ENCODE results near the gene PRSS1.
"Not testable (repeated sequence)": the region's sequence is repeated elsewhere in the genome, so short reads cannot be mapped to it uniquely, and the experiment has no call there.

The PRSS1 gene

DNA sequence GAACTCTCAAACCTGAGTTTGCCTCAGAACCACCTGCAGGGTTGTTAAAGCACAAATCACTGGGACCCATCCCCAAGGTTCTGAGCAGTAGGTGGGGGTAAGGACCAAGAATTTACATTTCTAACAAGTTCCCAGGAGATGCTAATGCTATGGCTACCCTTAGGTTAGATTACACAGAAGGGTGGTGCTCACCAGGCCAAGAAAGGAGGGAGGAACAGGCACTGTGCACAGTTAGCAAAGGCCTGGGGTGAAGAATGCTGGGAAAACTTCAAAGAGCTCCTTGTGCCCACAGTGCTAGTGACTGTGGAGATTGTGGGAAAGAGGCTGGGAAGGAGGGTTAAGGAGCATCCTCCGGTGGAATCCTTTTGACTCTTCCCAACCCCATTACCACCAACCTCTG lies 12.8 kb downstream of the PRSS1 start:
- H3K9me3 ChIP-seq (ENCODE audit: insufficient read depth, low read length) = no peaks in the 10 kb centered on the region
- no peak overlapping the region for H3K9ac ChIP-seq (ENCODE audit: low read length)
- no peaks in the 10 kb centered on the region for H4K20me1 ChIP-seq (ENCODE audit: low read depth, low read length)
- H3K4me3 ChIP-seq (ENCODE audit: insufficient read depth, low read length, poor library complexity, severe bottlenecking) = no peak overlapping the region
- H3K4me2 ChIP-seq (ENCODE audit: low read depth, low read length, poor library complexity, severe bottlenecking) = no peak overlapping the region
- TF ChIP-seq EZH2phosphoT487 (conservative IDR thresholded peaks at IDR 0.05; ENCODE audit: low read length) = no peak
- TF ChIP-seq, protein P1, sequence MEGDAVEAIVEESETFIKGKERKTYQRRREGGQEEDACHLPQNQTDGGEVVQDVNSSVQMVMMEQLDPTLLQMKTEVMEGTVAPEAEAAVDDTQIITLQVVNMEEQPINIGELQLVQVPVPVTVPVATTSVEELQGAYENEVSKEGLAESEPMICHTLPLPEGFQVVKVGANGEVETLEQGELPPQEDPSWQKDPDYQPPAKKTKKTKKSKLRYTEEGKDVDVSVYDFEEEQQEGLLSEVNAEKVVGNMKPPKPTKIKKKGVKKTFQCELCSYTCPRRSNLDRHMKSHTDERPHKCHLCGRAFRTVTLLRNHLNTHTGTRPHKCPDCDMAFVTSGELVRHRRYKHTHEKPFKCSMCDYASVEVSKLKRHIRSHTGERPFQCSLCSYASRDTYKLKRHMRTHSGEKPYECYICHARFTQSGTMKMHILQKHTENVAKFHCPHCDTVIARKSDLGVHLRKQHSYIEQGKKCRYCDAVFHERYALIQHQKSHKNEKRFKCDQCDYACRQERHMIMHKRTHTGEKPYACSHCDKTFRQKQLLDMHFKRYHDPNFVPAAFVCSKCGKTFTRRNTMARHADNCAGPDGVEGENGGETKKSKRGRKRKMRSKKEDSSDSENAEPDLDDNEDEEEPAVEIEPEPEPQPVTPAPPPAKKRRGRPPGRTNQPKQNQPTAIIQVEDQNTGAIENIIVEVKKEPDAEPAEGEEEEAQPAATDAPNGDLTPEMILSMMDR (IDR thresholded peaks at IDR 0.05; ENCODE audit: insufficient read depth, low read length, poor library complexity, severe bottlenecking) = no peak
- H3K27ac ChIP-seq (ENCODE audit: low read depth, low read length) = no peak overlapping the region
- no peaks in the 10 kb centered on the region for H3K79me2 ChIP-seq (ENCODE audit: insufficient read depth, low read length)
- no peaks in the 10 kb centered on the region for H3K36me3 ChIP-seq (ENCODE audit: low read length)
- H2AFZ ChIP-seq (ENCODE audit: low read depth, low read length, severe bottlenecking) = no peak overlapping the region
- no peaks in the 10 kb centered on the region for H3F3A ChIP-seq (ENCODE audit: insufficient read depth)
- H3K27me3 ChIP-seq (ENCODE audit: low read length) = no peaks in the 10 kb centered on the region
- H3K9me2 ChIP-seq (replicated peaks; ENCODE audit: insufficient read depth, low read length) = no peaks in the 10 kb centered on the region

DNA sequence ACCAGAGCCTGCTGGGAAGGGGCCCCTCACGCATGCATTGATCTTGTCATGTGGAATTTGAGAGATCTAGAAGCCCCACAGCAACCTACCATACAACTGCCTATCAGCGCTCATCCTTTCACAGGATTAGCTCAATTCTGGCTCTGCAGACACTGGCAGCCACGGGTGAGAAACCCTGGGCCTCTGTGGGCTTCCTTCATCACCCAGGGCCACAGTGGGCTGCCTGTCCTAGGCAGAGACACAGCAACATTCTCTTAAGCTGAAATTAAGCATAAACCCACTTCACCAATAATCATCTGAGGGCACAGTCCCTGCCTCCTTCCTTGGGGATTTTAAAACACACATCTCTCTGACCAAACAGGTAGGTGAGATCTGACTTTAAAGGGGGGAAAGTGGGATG lies 18.2 kb downstream of the PRSS1 start:
- Histone ChIP-seq H3K4me3 (ENCODE audit: insufficient read depth, low read length, poor library complexity, severe bottlenecking) (no peak overlapping the region), H3K9me3 (ENCODE audit: insufficient read depth, low read length) (no peaks in the 10 kb centered on the region), H3K27ac (ENCODE audit: low read depth, low read length) (no peak overlapping the region), H3K9me2 (replicated peaks; ENCODE audit: insufficient read depth, low read length) (no peaks in the 10 kb centered on the region), H4K20me1 (ENCODE audit: low read depth, low read length) (no peaks in the 10 kb centered on the region), H3K36me3 (ENCODE audit: low read length) (no peaks in the 10 kb centered on the region), H3K9ac (ENCODE audit: low read length) (no peak overlapping the region), H3K4me2 (ENCODE audit: low read depth, low read length, poor library complexity, severe bottlenecking) (no peak overlapping the region), H2AFZ (ENCODE audit: low read depth, low read length, severe bottlenecking) (no peak overlapping the region), H3F3A (ENCODE audit: insufficient read depth) (no peaks in the 10 kb centered on the region), H3K79me2 (ENCODE audit: insufficient read depth, low read length) (no peaks in the 10 kb centered on the region), H3K27me3 (ENCODE audit: low read length) (no peaks in the 10 kb centered on the region)
- no peak for TF ChIP-seq EZH2phosphoT487 (conservative IDR thresholded peaks at IDR 0.05; ENCODE audit: low read length)
- TF ChIP-seq, protein P1 (IDR thresholded peaks at IDR 0.05; ENCODE audit: insufficient read depth, low read length, poor library complexity, severe bottlenecking) = no peak

DNA sequence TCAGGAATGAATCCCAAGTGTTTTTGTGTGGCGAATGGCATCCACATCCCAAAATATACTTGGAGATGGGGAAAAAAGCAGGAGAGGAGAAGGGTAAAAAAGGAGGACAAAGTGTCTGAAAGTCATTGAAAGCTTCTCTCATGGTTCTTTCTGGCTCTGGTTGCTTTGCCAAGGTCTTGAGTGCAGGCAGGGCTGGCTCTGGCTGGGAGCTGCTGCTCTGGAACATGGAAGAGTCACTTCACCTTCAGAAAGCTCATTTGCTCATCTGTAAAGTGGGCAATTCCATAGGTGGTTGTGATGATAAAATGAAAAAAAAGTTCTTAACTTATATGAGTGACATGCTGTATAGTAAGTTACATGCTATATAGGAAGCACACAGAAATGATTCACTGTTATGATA lies 18.6 kb downstream of the PRSS1 start:
- no peak overlapping the region for H3K27ac ChIP-seq (ENCODE audit: low read depth, low read length)
- no peak overlapping the region for H3K4me2 ChIP-seq (ENCODE audit: low read depth, low read length, poor library complexity, severe bottlenecking)
- no peaks in the 10 kb centered on the region for H3K79me2 ChIP-seq (ENCODE audit: insufficient read depth, low read length)
- no peaks in the 10 kb centered on the region for H4K20me1 ChIP-seq (ENCODE audit: low read depth, low read length)
- no peaks in the 10 kb centered on the region for H3K9me2 ChIP-seq (replicated peaks; ENCODE audit: insufficient read depth, low read length)
- no peak overlapping the region for H2AFZ ChIP-seq (ENCODE audit: low read depth, low read length, severe bottlenecking)
- no peak overlapping the region for H3K9ac ChIP-seq (ENCODE audit: low read length)
- H3F3A ChIP-seq (ENCODE audit: insufficient read depth) = no peaks in the 10 kb centered on the region
- no peaks in the 10 kb centered on the region for H3K36me3 ChIP-seq (ENCODE audit: low read length)
- no peaks in the 10 kb centered on the region for H3K27me3 ChIP-seq (ENCODE audit: low read length)
- no peak overlapping the region for H3K4me3 ChIP-seq (ENCODE audit: insufficient read depth, low read length, poor library complexity, severe bottlenecking)
- H3K9me3 ChIP-seq (ENCODE audit: insufficient read depth, low read length) = no peaks in the 10 kb centered on the region
- TF ChIP-seq, protein P1 (IDR thresholded peaks at IDR 0.05; ENCODE audit: insufficient read depth, low read length, poor library complexity, severe bottlenecking) = no peak
- TF ChIP-seq EZH2phosphoT487 (conservative IDR thresholded peaks at IDR 0.05; ENCODE audit: low read length) = no peak

DNA sequence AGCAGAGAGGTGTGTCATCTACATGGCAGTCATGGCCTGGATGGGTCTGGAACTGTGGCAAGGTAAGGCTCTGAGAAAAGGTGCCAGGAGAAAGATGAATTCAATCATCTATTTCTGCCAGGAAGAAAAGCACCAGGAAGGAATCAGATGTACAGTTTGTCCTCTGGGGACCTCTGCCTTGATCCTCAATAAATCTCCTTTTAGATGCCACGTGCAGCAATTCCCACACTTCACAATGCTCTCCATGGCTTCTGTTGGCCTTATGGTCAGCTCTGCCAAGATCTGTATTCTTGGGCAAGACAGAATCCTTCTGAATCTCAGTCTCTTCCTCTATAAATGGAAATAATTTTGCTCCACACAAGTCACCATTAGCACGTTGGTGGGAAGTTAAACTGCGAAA lies 19.6 kb downstream of the PRSS1 start:
- H3K9me3 ChIP-seq (ENCODE audit: insufficient read depth, low read length); H3K9me2 ChIP-seq (replicated peaks; ENCODE audit: insufficient read depth, low read length); H3K79me2 ChIP-seq (ENCODE audit: insufficient read depth, low read length); H3K27me3 ChIP-seq (ENCODE audit: low read length); H3K36me3 ChIP-seq (ENCODE audit: low read length); H3K4me3 ChIP-seq (ENCODE audit: insufficient read depth, low read length, poor library complexity, severe bottlenecking); H2AFZ ChIP-seq (ENCODE audit: low read depth, low read length, severe bottlenecking); H3K27ac ChIP-seq (ENCODE audit: low read depth, low read length); H3F3A ChIP-seq (ENCODE audit: insufficient read depth); H4K20me1 ChIP-seq (ENCODE audit: low read depth, low read length); H3K9ac ChIP-seq (ENCODE audit: low read length); H3K4me2 ChIP-seq (ENCODE audit: low read depth, low read length, poor library complexity, severe bottlenecking): not testable (repeated sequence)

All from SU-DHL-6 (cell line).